OCI-LY7 (cell line): Measurements from ENCODE around the gene DDX20.

ENCODE experiments used
- EZH2phosphoT487 ChIP-seq: fragments of 200-600 bp; sonication (generic); IDR thresholded peaks from 2 replicates; pipeline ENCODE4 v1.6.1; 2018; ENCODE audit warnings: low read depth, borderline replicate concordance, mild to moderate bottlenecking, mixed run types, antibody characterized with exemption, low read length, moderate library complexity, mixed read lengths
- TF ChIP-seq, protein P1 (sequence below): fragments of 200-600 bp; sonication (generic); conservative IDR thresholded peaks from 2 replicates; pipeline ENCODE4 v1.5.1; 2014; ENCODE audit warnings: mild to moderate bottlenecking, antibody characterized with exemption, low read length, moderate library complexity, mixed read lengths

DNA sequence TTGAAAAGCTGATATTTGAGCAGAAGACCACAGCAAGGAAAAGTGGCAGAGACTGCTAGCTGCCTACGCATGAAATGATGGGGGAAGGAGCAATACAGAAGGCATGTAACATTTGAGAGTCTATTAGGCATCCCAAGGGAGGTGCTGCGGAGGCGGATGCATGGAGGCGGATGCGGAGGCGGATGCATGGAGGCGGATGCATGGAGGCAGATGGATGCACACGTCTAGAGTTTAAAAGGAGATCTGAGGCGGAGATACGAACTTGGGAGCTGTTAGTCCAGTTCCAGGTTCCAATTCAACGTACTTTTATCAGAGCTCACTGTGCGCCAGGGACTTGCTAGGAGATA is 744 bp upstream of the DDX20 start:
- TF ChIP-seq, protein P1, sequence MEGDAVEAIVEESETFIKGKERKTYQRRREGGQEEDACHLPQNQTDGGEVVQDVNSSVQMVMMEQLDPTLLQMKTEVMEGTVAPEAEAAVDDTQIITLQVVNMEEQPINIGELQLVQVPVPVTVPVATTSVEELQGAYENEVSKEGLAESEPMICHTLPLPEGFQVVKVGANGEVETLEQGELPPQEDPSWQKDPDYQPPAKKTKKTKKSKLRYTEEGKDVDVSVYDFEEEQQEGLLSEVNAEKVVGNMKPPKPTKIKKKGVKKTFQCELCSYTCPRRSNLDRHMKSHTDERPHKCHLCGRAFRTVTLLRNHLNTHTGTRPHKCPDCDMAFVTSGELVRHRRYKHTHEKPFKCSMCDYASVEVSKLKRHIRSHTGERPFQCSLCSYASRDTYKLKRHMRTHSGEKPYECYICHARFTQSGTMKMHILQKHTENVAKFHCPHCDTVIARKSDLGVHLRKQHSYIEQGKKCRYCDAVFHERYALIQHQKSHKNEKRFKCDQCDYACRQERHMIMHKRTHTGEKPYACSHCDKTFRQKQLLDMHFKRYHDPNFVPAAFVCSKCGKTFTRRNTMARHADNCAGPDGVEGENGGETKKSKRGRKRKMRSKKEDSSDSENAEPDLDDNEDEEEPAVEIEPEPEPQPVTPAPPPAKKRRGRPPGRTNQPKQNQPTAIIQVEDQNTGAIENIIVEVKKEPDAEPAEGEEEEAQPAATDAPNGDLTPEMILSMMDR = no peak
- no peak for TF ChIP-seq EZH2phosphoT487
